ENCODE measurements around the gene NUMA1.

DNA sequence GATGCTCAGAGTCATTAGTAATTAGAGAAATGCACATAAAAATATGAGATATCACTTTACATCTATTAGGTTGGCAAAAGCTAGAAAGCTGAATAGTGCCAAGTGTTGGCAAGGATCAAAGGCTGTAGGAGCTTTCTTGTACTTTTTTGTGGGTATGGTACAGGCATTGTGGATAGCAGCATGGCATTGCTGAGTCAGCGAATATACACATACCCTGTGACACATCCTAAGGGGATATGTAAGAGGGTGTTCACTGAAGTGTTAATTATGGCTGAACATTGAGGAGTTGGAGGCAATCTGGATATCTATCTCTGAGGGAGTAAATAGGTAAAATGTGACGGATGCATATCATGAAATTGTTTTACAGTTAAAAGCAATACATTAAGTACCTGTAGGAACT, 108.7 kb downstream of the NUMA1 start:
- TF ChIP-seq, protein P1, sequence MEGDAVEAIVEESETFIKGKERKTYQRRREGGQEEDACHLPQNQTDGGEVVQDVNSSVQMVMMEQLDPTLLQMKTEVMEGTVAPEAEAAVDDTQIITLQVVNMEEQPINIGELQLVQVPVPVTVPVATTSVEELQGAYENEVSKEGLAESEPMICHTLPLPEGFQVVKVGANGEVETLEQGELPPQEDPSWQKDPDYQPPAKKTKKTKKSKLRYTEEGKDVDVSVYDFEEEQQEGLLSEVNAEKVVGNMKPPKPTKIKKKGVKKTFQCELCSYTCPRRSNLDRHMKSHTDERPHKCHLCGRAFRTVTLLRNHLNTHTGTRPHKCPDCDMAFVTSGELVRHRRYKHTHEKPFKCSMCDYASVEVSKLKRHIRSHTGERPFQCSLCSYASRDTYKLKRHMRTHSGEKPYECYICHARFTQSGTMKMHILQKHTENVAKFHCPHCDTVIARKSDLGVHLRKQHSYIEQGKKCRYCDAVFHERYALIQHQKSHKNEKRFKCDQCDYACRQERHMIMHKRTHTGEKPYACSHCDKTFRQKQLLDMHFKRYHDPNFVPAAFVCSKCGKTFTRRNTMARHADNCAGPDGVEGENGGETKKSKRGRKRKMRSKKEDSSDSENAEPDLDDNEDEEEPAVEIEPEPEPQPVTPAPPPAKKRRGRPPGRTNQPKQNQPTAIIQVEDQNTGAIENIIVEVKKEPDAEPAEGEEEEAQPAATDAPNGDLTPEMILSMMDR (conservative IDR thresholded peaks at IDR 0.05): no peak
- TF ChIP-seq EZH2 (IDR thresholded peaks at IDR 0.05; ENCODE audit: low read depth): no peak

Data from PC-9 (cell line).